Measurements from ENCODE around the gene SCARB1.

SCARB1 gene

DNA sequence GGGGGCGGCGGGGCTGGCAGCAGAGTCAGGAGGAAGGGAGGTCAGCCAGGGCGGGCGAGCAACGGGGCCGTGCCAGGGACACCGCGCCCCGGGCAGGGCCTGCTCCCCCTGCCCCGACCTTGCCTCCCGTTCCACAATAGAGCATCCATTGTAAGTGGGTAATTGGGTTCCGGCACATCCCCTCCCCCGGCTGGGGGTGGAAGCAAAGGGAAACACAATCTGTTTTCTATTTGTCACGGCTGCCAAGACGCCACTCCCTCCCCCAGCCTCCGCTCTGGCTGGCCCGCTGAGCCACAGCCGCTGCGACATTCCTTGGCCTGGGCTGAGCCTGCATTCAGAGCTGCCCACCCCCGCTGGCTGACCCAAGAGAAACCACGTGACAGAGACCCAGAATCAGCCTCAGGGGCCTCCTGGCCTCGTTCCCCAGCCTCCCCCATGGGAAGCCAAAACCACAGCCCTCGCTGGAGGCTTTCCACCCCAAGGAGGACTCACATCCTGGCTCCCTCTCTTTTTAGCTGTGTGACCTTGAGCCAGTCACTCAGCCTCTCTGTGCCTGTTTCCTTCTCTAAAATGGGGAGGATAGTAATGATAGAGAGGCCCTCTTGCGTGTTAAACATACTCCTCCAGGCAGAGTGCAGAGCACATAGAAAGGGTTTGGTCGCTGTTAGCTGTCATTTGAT is 117.6 kb downstream of the SCARB1 start:
- DNase-seq (ENCODE audit: low spot score): peak; percentile 98

DNA sequence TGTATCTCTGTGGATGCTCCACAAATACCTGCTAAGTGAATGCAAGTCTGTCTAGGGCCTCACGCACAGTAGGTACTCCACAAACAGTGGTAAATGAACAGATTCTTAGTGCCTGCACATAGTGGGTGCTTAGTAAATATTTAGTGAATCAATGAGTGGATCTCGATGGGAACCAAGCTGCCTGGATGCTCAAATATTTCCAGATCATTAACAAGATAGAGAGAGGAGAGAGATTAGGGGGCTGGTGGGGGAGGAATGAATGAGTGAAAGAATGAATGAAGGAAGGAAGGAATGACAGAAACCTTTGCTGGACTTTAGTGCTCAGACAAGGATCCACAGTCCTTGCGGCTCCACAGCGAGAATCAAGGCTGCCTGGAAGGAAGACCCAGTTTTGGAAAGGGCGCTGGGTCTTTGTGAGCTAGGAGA is 118.2 kb downstream of the SCARB1 start:
- no peak for DNase-seq (ENCODE audit: low spot score)

DNA sequence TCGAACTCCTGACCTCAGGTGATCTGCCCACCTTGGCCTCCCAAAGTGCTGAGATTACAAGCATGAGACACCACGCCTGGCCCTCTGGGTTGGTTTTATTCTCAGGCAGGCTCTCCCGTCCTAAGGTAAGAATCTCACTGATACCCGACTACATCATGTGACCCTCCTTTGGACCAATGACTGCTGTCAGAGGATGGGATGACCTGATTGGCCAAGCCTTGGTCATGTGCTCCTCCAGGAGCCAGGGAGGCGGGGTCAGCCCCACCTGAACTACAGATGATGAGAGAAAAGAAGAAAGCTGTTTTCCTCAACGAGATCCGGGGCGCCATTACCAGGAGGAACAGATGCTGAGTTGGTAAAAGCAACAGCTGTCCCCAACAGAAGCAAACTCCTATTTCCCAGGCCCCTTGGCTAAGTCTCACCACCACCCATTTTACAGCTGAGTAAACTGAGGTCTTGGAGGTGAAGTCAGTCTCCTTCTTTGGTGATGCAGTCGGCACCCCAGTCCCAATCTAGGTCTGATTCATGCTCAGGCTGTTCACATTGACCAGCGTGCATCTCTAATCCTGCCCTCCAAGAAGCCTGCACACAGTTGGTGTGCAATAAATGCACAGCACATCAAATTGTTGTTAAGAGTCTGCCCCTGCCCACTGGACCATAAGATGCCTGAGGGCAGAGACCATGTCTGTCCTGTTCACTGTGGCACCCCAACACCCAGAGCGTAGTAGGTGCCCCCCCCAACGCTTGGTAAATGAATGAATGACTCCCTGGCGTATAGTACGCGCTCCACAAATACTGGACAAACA is 118.8 kb downstream of the SCARB1 start:
- DNase-seq (ENCODE audit: low spot score): no peak

- DNase-seq (ENCODE audit: low spot score): no peak
Observed at GRCh38 chr12:124744273-124744640, 119.4 kb downstream of the SCARB1 start.

DNA sequence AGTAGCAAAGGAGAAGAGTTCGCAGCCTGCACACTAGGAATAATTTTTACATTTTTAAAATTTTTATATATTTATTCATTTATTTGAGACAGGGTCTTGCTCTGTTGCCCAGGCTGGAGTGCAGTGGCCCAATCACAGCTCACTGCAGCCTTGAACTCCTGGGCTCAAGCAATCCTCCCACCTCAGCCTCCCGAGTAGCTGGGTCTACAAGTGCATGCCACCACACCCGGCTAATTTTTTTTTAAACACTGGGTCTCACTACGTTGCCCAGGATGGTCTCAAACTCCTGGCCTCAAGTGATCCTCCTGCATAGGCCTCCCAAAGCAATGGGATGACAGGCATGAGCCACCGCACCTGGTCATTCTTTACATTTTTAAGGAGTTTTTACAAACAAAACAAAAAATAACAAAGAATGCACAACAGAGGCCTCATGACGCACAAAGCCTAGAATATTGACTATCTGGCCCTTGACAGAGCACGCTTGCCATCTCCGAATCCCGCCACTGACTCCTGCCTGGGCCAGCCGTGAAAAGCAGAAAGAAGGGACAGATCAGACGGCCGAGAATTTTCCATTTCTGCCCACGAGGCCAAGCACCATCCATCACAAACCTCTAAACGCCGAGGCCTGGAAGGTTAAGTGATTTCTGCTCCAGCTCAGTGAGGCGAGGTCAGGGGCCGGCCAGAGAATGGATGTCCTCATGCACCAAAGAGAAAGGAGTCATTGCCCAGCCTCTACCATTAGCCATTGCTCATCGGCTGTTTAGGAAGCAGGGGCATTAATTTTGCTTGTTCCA is 120.0 kb downstream of the SCARB1 start:
- no peak for DNase-seq (ENCODE audit: low spot score)

DNA sequence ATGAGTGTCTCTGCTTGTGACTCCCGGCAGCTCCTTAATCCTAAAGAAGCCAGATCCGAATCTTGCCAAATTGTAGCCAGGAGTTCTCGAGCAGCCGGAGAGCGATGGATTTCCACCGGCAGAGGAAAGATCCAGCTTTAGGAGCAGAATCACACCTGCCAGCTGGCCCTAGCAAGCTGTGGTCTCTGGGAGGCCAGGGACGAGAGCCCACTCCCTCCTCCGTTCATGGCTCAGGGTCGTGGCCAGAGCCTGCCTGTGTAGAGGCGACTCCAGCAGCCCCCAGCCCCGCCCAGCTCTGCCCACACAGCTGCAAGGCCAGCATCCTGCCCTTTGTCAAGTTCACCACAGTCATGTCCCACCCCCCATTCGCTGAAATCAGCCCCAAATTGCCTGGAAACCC is 121.0 kb downstream of the SCARB1 start:
- DNase-seq (ENCODE audit: low spot score): no peak

GRCh38 chr12:124742111-124742510 is 121.6 kb downstream of the SCARB1 start:
- no peak for DNase-seq (ENCODE audit: low spot score)

DNA sequence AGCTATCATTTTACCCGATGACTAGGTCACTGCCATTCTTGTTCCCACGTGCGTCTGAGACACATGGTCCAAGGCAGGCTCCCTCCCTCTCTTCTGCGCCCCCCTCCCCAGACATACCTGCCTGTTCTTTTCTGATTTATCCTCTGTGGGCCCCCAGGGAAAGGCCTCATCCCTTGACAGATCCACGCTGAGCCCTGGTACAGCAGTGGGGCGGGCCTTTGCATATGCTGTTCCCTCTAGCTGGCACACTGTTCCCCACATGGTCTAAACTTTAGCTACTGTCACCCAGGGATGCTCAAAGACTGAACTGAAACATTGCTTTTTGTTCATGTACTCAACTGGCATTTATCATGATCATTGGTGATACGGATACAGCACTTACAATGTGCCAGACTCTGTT is 122.5 kb downstream of the SCARB1 start:
- no peak for DNase-seq (ENCODE audit: low spot score)

DNA sequence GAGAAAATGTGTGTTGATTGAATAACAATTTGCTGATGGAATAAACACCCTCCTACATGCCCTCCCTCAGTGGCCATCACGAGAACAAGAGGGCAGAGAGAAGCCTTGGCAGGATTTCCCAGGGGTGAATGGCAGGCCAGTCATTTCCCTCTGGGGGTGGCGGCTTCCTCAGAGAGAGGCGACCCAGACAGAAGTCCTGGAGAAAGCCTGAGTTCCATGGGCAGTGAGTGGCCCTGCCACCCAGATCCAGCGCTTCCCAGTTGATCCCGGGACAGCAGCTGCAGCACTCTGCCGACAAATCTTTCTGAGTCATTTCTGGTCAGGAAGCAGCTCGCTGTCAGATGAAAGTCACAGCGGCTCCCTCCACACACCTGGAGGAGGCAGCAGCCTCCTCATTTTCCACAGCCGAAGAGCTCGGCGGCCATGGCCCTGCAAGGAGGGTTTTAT is 123.0 kb downstream of the SCARB1 start:
- DNase-seq (ENCODE audit: low spot score): no peak

- DNase-seq (ENCODE audit: low spot score): no peak
Observed at GRCh38 chr12:124739953-124740561, 123.6 kb downstream of the SCARB1 start.

DNA sequence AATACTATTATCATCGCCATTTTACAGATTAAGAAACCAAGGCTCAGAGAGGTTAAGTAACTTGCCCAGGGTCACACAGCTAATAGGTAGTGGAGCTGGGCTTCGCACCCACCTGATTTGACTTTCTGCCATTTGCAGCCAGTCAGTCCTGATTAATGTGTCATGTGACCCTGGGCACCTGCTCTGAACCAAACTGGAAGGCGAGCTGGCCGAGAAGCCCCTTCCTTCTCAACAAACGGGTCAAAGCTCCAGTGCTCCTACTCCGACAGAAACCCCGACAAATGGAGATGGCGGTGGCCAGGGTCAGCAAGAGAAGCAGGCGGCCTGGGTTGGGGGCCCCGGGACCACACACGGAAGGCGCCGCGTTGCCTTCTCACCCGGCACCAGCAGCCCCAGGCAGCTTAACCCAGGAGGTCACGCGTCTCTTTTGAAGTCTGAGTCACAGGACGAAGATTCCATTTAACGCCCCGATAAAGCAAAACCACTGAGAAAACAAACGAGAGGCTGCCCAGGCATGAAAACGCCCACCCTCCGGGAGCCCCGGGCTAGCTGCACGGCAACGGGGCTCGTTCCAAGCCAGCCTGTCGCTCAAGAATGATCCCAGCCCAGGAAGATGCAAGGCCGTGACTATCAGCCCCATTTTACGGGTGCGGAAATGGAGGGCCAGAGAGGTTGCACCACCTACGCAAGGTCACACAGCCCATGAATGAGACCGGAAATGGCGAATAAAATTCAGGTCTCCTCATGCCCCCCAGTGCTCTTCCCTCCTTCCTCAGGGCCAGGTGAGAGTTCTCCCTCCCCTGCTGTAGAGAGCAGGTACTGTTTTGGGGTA is 124.8 kb downstream of the SCARB1 start:
- DNase-seq (ENCODE audit: low spot score): no peak

DNA sequence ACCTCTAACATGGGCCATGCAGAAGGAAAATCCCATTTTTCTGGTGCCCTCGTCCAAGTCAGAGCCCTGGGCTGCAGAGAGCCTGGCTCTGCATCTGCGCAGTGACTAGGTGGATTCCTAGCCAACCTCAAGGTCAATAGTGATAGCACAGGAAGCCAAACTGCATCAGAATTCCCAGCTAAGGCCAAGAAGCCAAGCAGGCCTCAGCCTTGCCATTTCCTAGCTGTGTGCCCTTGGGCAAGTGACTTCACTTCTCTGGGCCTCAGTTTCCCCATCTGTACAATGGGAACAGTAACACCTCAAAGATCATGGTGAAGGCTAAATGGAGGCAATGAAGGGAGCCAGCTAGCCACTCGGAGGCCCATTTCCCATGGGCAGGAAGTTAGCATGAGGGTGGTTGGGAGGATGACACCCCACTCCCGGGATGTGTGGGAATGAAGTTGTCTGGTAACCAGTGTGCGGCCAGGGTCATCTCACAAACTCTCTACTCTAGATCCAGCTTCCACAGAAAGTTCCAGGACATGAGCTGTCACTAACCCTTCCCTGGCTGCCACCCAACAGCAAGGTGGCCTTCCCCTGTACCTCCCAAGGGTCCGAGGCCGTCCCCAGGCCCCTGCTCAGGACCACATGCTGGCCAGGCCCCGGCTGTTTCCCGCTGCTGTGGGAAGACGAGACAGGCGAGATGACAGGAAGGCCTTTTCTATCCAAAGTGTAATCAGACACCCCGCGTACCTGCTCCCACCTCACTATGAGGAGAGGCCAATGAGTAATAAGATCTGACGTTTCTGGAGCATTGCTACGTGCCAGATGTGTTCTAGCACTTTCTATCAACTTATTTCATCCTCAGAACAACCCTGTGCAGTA is 125.7 kb downstream of the SCARB1 start:
- no peak for DNase-seq (ENCODE audit: low spot score)

- DNase-seq (ENCODE audit: low spot score): no peak
Observed at GRCh38 chr12:124737040-124737419, 126.6 kb downstream of the SCARB1 start.

DNA sequence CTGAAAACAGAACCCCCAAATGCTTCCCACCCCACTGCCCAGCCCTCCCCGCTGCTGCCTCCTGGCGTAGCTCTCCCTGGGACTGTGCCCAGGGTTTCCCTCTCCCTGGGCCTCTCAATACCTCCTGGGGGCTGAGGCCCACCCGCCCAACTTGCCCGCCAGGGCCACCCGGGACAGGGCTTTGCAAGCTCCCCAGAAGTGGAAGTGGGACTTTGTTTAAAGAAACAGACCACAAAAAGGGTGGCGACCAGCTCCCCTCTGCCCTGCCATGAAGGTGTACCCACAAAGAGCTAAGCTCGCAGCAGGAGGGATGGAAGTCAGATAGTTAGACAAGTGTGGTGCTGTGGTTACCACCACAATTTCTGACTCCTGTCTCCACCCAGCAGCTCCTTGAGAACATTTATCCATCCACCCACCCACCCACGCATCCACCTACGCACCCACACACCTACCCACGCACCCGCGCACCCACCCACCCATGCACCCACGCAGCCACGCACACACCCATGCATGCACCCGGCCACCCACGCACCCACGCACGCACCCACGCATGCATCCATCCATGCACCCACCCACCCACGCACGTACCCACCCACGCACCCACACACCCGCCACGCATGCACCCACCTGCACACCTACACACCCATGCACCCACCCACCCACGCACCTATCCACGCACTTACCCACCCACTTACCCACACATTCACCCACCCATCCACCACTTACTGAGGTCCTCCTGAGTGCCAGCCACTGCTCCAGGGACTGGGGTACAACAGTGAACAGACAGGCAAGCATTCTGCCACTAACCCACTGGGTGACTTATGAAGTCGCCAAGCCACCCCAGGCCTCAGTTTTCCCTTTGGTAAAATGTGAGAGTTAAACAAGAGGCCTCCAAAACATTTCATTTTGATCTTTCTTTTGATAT is 127.3 kb downstream of the SCARB1 start:
- DNase-seq (ENCODE audit: low spot score): no peak

DNA sequence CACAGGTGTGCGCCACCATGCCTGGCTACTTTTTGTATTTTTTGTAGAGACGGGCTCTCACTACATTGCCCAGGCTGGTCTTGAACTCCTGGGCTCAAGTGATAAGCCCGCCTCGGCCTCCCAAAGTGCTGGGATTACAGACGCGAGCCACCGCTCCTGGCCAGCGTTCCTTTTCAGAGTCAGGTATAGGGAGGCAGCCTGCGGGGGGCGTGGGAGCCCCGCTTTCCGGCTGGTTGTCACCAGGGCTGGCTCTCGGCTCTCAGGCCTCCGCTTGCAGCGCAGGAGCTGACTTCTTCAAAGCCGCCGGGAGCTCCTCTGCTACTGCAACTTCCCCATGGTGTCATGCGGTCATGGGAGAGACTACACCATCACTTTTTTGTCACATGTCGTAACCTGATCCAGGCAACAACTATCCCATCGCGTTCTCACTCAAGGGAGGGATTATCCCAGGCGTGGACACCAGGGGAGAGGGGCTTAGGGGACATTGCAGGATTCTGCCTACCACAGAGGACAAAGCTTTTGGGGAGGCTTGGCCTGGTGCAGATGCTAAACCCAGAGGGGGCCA is 129.4 kb downstream of the SCARB1 start:
- peak; percentile 70 for DNase-seq (ENCODE audit: low spot score)

DNA sequence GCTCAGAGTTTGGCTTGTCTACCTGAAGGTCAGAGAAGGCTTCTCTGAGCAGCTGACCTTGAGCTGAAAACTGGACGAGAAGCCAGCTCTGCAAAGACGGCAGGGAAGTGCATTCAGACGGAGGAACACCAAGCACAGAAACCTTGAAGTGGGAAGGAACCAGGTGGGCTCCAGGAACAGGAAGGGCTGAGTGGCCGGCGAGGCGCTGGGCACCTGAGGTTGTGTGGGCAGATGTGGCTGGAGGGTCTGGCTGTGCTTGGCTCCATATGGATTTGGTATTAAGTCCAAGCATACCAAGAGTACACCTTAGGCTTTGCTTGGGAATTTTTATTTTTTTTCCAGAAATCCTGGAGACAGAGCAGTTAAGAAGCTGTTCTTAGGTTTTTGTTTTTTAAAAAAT is 130.6 kb downstream of the SCARB1 start:
- DNase-seq (ENCODE audit: low spot score): no peak

- DNase-seq (ENCODE audit: low spot score): no peak
Observed at GRCh38 chr12:124732275-124733075, 131.2 kb downstream of the SCARB1 start.

GRCh38 chr12:124731869-124732268 is 131.8 kb downstream of the SCARB1 start:
- no peak for DNase-seq (ENCODE audit: low spot score)
